Endothelial cell of umbilical vein (primary cell): ENCODE data around the gene C17orf107. TPM values are rescaled to one million over a fixed set of nuclear protein-coding genes. Genes with fewer than 3 reads are reported as not detected.

ENCODE experiments used
- BruUV-seq: library from RNA; stranded (reverse); fragments of 400-500 nt; replicated peaks from 2 replicates; lab custom pipeline; 2021; lab: Mats Ljungman, UMichigan
- CTCF ChIA-PET: fragments of 300-600, 350-600 bp; sonication (Branson Sonifier 250); formaldehyde crosslinking; loops from one replicate; lab custom pipeline; 2021; ENCODE audit warnings: antibody characterized with exemption, inconsistent platforms; lab: Charles Lee
- POLR2A ChIA-PET: fragments of 300-600, 350-600 bp; sonication (Branson Sonifier 250); formaldehyde crosslinking; loops from one replicate; lab custom pipeline; 2021; ENCODE audit warnings: antibody characterized with exemption, inconsistent platforms; lab: Charles Lee
- DNase-seq: peaks from one replicate; pipeline ENCODE4 v3.0.0-alpha.2; 2011; ENCODE audit warnings: low read depth, low spot score
- FAIRE-seq: peaks from 2 replicates; lab custom pipeline; 2011; peaks lifted over from hg19 to GRCh38; lab: Jason Lieb, UNC
- H2AFZ ChIP-seq: 2 replicates; pipeline ENCODE4 v1.6.0; 2012; ENCODE audit warnings: low read depth, low read length, control low read depth, inconsistent platforms
- H3K27ac ChIP-seq: 2 replicates; pipeline ENCODE4 v1.5.1; 2011; ENCODE audit warnings: low read depth, mild to moderate bottlenecking, control low read depth, low read length, moderate library complexity; ENCODE audit not compliant: insufficient read depth
- H3K27me3 ChIP-seq, 2 experiments: 2 replicates each; pipeline versions ENCODE4 v1.6.0 to v1.6.1; 2011; ENCODE audit warnings: low read length in 2 of 2, mixed read lengths in 1 of 2; ENCODE audit not compliant: control insufficient read depth in 2 of 2, insufficient read depth in 2 of 2
- H3K36me3 ChIP-seq, 2 experiments: 2 replicates in 1 of 2; 3 replicates in 1 of 2; pipeline ENCODE4 v1.5.1; 2011; ENCODE audit warnings: low read length in 2 of 2, mild to moderate bottlenecking in 1 of 2, moderate library complexity in 1 of 2; ENCODE audit not compliant: control insufficient read depth in 2 of 2, insufficient read depth in 2 of 2; ENCODE audit errors: extremely low read depth in 1 of 2
- H3K4me1 ChIP-seq: 3 replicates; pipeline ENCODE4 v1.5.1; 2011; ENCODE audit warnings: mild to moderate bottlenecking, low read length; ENCODE audit not compliant: control insufficient read depth, insufficient read depth; ENCODE audit errors: extremely low read depth
- H3K4me2 ChIP-seq: 2 replicates; pipeline ENCODE4 v1.6.1; 2011; ENCODE audit warnings: low read length, control low read depth, mixed read lengths; ENCODE audit not compliant: insufficient read depth
- H3K4me3 ChIP-seq, 3 experiments: fragments of 200-600 bp in 1 of 3; sonication (generic), shearing (Covaris generic) in 1 of 3; replicated peaks in 1 of 3; 2 replicates each; pipeline ENCODE4 v1.5.1; 2011 to 2016; ENCODE audit warnings: control low read depth in 3 of 3, low read length in 3 of 3, mild to moderate bottlenecking in 2 of 3, inconsistent platforms in 1 of 3, low read depth in 1 of 3, moderate library complexity in 1 of 3; ENCODE audit not compliant: insufficient read depth in 1 of 3
- H3K79me2 ChIP-seq: 2 replicates; pipeline ENCODE4 v1.6.0; 2012; ENCODE audit warnings: low read length, inconsistent platforms; ENCODE audit not compliant: control insufficient read depth, insufficient read depth
- H3K9ac ChIP-seq: replicated peaks from 2 replicates; pipeline ENCODE3; 2011; ENCODE audit warnings: low read length, control low read depth; ENCODE audit not compliant: insufficient read depth; ENCODE audit errors: extremely low read depth
- H3K9me1 ChIP-seq: replicated peaks from 3 replicates; pipeline ENCODE4 v1.6.0; 2011; ENCODE audit warnings: mild to moderate bottlenecking, low read length; ENCODE audit not compliant: control insufficient read depth, insufficient read depth; ENCODE audit errors: extremely low read depth
- H3K9me3 ChIP-seq: replicated peaks from 2 replicates; pipeline ENCODE4 v1.5.1; 2012; ENCODE audit warnings: low read length, inconsistent platforms; ENCODE audit not compliant: control insufficient read depth, insufficient read depth
- H4K20me1 ChIP-seq: replicated peaks from 2 replicates; pipeline ENCODE3; 2011; ENCODE audit warnings: mild to moderate bottlenecking, low read length; ENCODE audit not compliant: control insufficient read depth, insufficient read depth; ENCODE audit errors: extremely low read depth
- EZH2 ChIP-seq: IDR thresholded peaks from 2 replicates; pipeline ENCODE4 v1.6.1; 2012; ENCODE audit warnings: borderline replicate concordance, low read depth, mild to moderate bottlenecking, moderate library complexity, low read length, inconsistent platforms; ENCODE audit not compliant: severe bottlenecking
- FOS ChIP-seq: IDR thresholded peaks from 2 replicates; pipeline ENCODE4 v1.6.1; 2011; ENCODE audit warnings: mild to moderate bottlenecking, low read length, moderate library complexity, borderline replicate concordance; ENCODE audit not compliant: insufficient read depth
- GATA2 ChIP-seq: IDR thresholded peaks from 2 replicates; pipeline ENCODE4 v1.7.0; 2011; ENCODE audit warnings: low read depth, mild to moderate bottlenecking, moderate library complexity, mixed read lengths, low read length; ENCODE audit not compliant: insufficient read length, insufficient read depth
- JUN ChIP-seq: IDR thresholded peaks from 2 replicates; pipeline ENCODE4 v1.6.1; 2011; ENCODE audit warnings: borderline replicate concordance, low read depth; ENCODE audit not compliant: insufficient read length, insufficient read depth
- MYC ChIP-seq: IDR thresholded peaks from one replicate; pipeline ENCODE4 v1.6.1; 2011; ENCODE audit warnings: mild to moderate bottlenecking, low read depth, low read length
- POLR2A ChIP-seq: IDR thresholded peaks from 2 replicates; pipeline ENCODE4 v1.6.1; 2012; ENCODE audit warnings: low read depth, mild to moderate bottlenecking, control low read depth, low read length
- POLR2AphosphoS5 ChIP-seq: IDR thresholded peaks from 2 replicates; pipeline ENCODE4 v1.6.1; 2012; ENCODE audit warnings: low read depth, mild to moderate bottlenecking, control low read depth, low read length, moderate library complexity; ENCODE audit not compliant: insufficient read depth
- dilution Hi-C: fragments of 300-500 bp; cut with MboI; formaldehyde crosslinking; loops from one replicate; pipeline ENCODE4 v1.15.0; 2019; ENCODE audit warnings: low sequenced_read_pairs; ENCODE audit not compliant: extremely low pct_ligation_motif_present
- intact Hi-C: fragments of 100-400 bp; cut with micrococcal nuclease; formaldehyde crosslinking; loops from one replicate; pipeline ENCODE4 v1.10.0; 2022
- polyA plus RNA-seq, 4 experiments: library from polyadenylated mRNA; depleted of rRNA in 3 of 4; stranded (reverse) in 3 of 4; unstranded in 1 of 4; fragments of >200 nt; gene quantifications; 2 replicates each; pipeline versions ENCODE4 v1.2.1 to v1.2.3, GENCODE V29; 2011 to 2012; ENCODE audit warnings: missing spikeins in 1 of 4
- total RNA-seq: library from RNA; stranded (reverse); gene quantifications from 2 replicates; pipeline ENCODE4 v1.2.3, GENCODE V29; 2021
- TF ChIP-seq, protein P1 (sequence below): IDR thresholded peaks from 2 replicates; pipeline ENCODE4 v1.6.1; 2011; ENCODE audit not compliant: insufficient read depth, insufficient read length
- TF ChIP-seq, protein P2 (sequence below), 2 donors: IDR thresholded peaks; 1 replicate in 1 of 2; 2 replicates in 1 of 2; pipeline ENCODE4 v1.5.1; 2011; ENCODE audit warnings: low read length in 2 of 2, mild to moderate bottlenecking in 2 of 2, moderate library complexity in 2 of 2, control low read depth in 1 of 2, inconsistent platforms in 1 of 2, low read depth in 1 of 2; ENCODE audit not compliant: insufficient read depth in 1 of 2; ENCODE audit errors: extremely low read depth in 1 of 2

Gene C17orf107
- total and polyA plus RNA-seq, 2 donors (not counting 3 experiments of a cell fraction or from before 2014, with no cell fraction given): 0.68 to 1.0 TPM

DNA sequence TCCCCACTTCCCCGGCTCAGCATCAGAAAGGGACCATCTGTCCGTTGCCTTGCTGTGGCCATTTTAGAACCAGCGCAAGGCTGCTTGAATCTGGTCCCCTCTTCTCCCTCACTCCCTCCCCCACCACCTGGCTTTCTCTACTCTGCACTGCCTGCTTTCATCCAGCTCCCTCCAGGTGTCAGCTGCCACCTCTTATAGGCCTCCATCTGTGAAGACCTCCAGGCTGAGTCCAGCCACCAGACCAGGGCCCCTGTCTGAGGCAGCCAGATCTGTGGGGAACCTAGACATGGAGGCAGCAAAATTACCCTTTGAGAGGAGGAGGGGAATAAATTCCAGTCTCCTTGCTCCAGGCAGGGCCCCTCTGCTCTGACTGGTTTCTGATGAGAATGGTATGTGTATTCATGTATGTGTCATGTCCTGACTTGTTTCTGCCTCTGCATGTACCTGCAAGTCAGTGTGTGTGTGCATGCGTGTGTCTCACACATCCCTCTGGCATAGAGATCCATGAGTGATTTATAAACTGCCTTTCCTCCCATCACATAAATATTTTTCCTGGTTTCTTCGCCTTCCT lies 45.1 kb upstream of the C17orf107 start:
- dilution Hi-C loops (no loop called here), intact Hi-C loops (no loop called here)
- H3K4me3 ChIP-seq: no peak overlapping the region
- H3K9me1 ChIP-seq: no peaks in the 10 kb centered on the region
- CTCF ChIA-PET: no interaction called here
- FAIRE-seq: no peak
- H3K4me2 ChIP-seq: no peak overlapping the region
- POLR2A ChIA-PET: no interaction called here
- H3K79me2 ChIP-seq: peaks cover 20% of the 10 kb centered on the region
- no peak overlapping the region for H3K9ac ChIP-seq
- DNase-seq: peak; percentile 38
- TF ChIP-seq JUN: no peak
- TF ChIP-seq GATA2: no peak
- TF ChIP-seq, protein P1, sequence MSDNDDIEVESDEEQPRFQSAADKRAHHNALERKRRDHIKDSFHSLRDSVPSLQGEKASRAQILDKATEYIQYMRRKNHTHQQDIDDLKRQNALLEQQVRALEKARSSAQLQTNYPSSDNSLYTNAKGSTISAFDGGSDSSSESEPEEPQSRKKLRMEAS: no peak
- TF ChIP-seq, protein P2, sequence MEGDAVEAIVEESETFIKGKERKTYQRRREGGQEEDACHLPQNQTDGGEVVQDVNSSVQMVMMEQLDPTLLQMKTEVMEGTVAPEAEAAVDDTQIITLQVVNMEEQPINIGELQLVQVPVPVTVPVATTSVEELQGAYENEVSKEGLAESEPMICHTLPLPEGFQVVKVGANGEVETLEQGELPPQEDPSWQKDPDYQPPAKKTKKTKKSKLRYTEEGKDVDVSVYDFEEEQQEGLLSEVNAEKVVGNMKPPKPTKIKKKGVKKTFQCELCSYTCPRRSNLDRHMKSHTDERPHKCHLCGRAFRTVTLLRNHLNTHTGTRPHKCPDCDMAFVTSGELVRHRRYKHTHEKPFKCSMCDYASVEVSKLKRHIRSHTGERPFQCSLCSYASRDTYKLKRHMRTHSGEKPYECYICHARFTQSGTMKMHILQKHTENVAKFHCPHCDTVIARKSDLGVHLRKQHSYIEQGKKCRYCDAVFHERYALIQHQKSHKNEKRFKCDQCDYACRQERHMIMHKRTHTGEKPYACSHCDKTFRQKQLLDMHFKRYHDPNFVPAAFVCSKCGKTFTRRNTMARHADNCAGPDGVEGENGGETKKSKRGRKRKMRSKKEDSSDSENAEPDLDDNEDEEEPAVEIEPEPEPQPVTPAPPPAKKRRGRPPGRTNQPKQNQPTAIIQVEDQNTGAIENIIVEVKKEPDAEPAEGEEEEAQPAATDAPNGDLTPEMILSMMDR (IDR thresholded peaks at IDR 0.05; ENCODE audit: extremely low read depth in 1 of 2, insufficient read depth in 1 of 2, low read depth in 1 of 2, low read length in 2 of 2): no peak
- no peak for TF ChIP-seq POLR2A
- no peak for TF ChIP-seq MYC
- no peak for TF ChIP-seq FOS
- TF ChIP-seq EZH2: no peak
- TF ChIP-seq POLR2AphosphoS5: no peak
- no peak overlapping the region for H2AFZ ChIP-seq
- H3K4me1 ChIP-seq: peaks cover 36% of the 10 kb centered on the region
- H3K9me3 ChIP-seq: no peaks in the 10 kb centered on the region
- no peaks in the 10 kb centered on the region for H4K20me1 ChIP-seq
- H3K27ac ChIP-seq: no peak overlapping the region
- H3K36me3 ChIP-seq: no peaks in the 10 kb centered on the region
- no peaks in the 10 kb centered on the region for H3K27me3 ChIP-seq
- no TSS peak for BruUV-seq
